OCI-LY1 (cell line): Measurements from ENCODE around the gene C5orf22.

ENCODE experiments used
- EZH2 ChIP-seq: fragments of 200-600 bp; sonication (generic), shearing (Covaris generic); IDR thresholded peaks from 2 replicates; pipeline ENCODE4 v1.8.0; 2017; ENCODE audit warnings: borderline replicate concordance, mixed run types, mild to moderate bottlenecking, antibody characterized with exemption, low read length, moderate library complexity, mixed read lengths
- TF ChIP-seq, protein P1 (sequence below): fragments of 200-600 bp; sonication (generic), shearing (Covaris generic); IDR thresholded peaks from 2 replicates; pipeline ENCODE4 v1.5.1; 2017; ENCODE audit warnings: mild to moderate bottlenecking, antibody characterized with exemption, low read length, moderate library complexity, mixed read lengths

DNA sequence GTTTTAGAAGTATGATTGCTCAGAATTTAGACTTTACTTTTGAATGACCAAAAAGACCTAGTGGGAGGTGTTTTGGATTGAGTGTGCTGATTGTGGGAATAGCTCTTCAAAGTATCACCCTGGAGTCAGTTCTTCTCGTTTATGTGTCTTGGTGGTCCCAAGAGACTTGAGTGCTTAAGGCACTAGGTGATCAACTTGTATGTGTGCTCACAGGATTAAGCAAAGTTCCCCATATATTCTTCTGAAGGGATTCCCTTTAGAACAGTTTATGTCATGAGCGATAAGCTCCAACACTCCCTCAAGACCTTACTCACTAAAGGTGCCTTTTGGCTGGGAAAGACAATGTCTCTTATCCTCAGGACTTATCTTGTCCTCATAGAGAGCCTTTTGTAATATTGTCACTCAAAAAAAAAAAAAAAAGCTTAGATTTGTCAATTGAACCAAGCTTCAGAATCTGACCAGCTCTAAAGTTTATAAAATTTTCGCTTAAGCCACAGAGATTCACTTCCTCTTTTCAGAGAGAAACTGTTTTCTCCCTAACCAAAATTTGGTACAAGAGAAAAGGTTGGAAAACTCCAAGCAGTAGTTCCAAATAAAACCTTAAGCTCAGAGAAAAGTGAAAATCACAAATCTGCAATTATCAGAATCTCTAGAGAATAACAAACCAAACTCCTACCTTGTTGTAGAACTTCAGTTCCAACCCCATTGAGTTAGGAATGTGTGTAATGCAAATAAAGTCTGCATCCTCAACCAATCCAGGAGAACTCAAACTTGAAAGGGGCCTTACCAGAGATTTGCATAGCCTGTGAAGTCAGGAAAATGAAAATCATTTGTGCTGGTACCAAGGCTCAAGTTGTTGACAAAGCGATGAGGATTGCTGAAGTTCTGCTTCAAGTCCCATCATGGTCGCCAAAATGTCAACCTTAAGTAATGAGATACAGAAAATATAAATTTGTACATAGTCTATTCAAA lies 66.8 kb downstream of the C5orf22 start:
- TF ChIP-seq, protein P1, sequence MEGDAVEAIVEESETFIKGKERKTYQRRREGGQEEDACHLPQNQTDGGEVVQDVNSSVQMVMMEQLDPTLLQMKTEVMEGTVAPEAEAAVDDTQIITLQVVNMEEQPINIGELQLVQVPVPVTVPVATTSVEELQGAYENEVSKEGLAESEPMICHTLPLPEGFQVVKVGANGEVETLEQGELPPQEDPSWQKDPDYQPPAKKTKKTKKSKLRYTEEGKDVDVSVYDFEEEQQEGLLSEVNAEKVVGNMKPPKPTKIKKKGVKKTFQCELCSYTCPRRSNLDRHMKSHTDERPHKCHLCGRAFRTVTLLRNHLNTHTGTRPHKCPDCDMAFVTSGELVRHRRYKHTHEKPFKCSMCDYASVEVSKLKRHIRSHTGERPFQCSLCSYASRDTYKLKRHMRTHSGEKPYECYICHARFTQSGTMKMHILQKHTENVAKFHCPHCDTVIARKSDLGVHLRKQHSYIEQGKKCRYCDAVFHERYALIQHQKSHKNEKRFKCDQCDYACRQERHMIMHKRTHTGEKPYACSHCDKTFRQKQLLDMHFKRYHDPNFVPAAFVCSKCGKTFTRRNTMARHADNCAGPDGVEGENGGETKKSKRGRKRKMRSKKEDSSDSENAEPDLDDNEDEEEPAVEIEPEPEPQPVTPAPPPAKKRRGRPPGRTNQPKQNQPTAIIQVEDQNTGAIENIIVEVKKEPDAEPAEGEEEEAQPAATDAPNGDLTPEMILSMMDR, result no peak
- no peak for TF ChIP-seq EZH2
